Progenitor cell of endocrine pancreas (in vitro differentiated cells): ENCODE measurements around the gene RNF150. TPM values are rescaled to one million over a fixed set of nuclear protein-coding genes. Genes with fewer than 3 reads are reported as not detected.

Experiments used
- DNase-seq: peaks from one replicate; pipeline ENCODE4 v3.0.0; 2021; ENCODE audit warnings: low spot score; ENCODE audit not compliant: unreplicated experiment
- H3K27ac Mint-ChIP-seq: 2 replicates; pipeline ENCODE4 v1.8.0; 2021; ENCODE audit warnings: mild to moderate bottlenecking, moderate library complexity, mixed read lengths
- H3K27me3 Mint-ChIP-seq: 2 replicates; pipeline ENCODE4 v1.8.0; 2021; ENCODE audit warnings: mixed read lengths
- H3K36me3 Mint-ChIP-seq: 2 replicates; pipeline ENCODE4 v1.8.0; 2022; ENCODE audit warnings: mixed read lengths; ENCODE audit not compliant: insufficient read depth
- H3K4me1 Mint-ChIP-seq: 2 replicates; pipeline ENCODE4 v1.8.0; 2021; ENCODE audit warnings: low read depth, mixed read lengths
- H3K4me3 Mint-ChIP-seq: 2 replicates; pipeline ENCODE4 v1.8.0; 2021; ENCODE audit warnings: low read depth, mild to moderate bottlenecking, moderate library complexity, mixed read lengths
- H3K9me3 Mint-ChIP-seq: 2 replicates; pipeline ENCODE4 v1.8.0; 2021; ENCODE audit warnings: low read depth, mixed read lengths
- total RNA-seq: library from RNA; stranded (reverse); gene quantifications from 2 replicates; pipeline ENCODE4 v1.2.1, GENCODE V29; 2021
- TF ChIP-seq, protein P1 (sequence below): fragments of 200-600 bp; sonication (generic); IDR thresholded peaks from one replicate; pipeline ENCODE4 v1.5.0; 2021; ENCODE audit warnings: antibody characterized with exemption, mild to moderate bottlenecking; ENCODE audit not compliant: unreplicated experiment

Gene RNF150
- total RNA-seq, 1 donor from 2014 or later: 23.1 TPM

DNA sequence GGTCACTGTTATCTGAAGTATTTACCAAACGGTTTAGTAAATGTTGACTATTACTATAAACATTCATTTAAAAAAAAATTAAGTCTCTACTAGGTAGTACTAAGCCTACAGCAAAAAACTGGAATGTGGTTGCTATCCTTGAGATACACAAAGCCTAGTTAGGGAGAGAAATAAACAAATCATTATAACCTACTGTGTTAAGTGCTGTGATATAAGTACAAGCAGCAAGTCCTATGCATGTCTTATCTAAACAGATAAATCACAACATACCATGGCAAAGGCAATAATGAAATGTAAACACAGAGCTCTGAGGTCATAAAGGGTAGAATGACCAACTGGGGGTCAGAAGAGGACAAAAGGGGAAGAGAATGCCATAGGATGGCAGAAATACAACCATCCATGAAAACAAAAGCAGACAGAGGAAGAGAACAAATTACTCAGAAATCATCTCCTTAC, 92.2 kb downstream of the RNF150 start:
- Mint-ChIP-seq H3K27ac (peak overlapping the region; percentile 37), H3K4me3 (no peak overlapping the region), H3K27me3 (no peaks in the 10 kb centered on the region), H3K9me3 (no peaks in the 10 kb centered on the region), H3K4me1 (peaks cover 15% of the 10 kb centered on the region), H3K36me3 (no peaks in the 10 kb centered on the region)
- TF ChIP-seq, protein P1, sequence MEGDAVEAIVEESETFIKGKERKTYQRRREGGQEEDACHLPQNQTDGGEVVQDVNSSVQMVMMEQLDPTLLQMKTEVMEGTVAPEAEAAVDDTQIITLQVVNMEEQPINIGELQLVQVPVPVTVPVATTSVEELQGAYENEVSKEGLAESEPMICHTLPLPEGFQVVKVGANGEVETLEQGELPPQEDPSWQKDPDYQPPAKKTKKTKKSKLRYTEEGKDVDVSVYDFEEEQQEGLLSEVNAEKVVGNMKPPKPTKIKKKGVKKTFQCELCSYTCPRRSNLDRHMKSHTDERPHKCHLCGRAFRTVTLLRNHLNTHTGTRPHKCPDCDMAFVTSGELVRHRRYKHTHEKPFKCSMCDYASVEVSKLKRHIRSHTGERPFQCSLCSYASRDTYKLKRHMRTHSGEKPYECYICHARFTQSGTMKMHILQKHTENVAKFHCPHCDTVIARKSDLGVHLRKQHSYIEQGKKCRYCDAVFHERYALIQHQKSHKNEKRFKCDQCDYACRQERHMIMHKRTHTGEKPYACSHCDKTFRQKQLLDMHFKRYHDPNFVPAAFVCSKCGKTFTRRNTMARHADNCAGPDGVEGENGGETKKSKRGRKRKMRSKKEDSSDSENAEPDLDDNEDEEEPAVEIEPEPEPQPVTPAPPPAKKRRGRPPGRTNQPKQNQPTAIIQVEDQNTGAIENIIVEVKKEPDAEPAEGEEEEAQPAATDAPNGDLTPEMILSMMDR: no peak
- DNase-seq: no peak

- Mint-ChIP-seq H3K9me3 (peaks cover 3% of the 10 kb centered on the region), H3K36me3 (peaks cover 3% of the 10 kb centered on the region), H3K4me3 (no peak overlapping the region), H3K27ac (no peak overlapping the region), H3K4me1 (peaks cover 18% of the 10 kb centered on the region), H3K27me3 (no peaks in the 10 kb centered on the region)
- no peak for DNase-seq
- TF ChIP-seq, protein P1: no peak
Observed at GRCh38 chr4:141039156-141039555, 94.1 kb downstream of the RNF150 start.

GRCh38 chr4:141038428-141038827, 94.8 kb downstream of the RNF150 start:
- no peak for DNase-seq
- Mint-ChIP-seq H3K4me3 (no peak overlapping the region), H3K27me3 (no peaks in the 10 kb centered on the region), H3K4me1 (peaks cover 18% of the 10 kb centered on the region), H3K9me3 (peaks cover 8% of the 10 kb centered on the region), H3K27ac (no peak overlapping the region), H3K36me3 (peaks cover 5% of the 10 kb centered on the region)
- TF ChIP-seq, protein P1: no peak

GRCh38 chr4:141037446-141037845, 95.8 kb downstream of the RNF150 start:
- Mint-ChIP-seq H3K27ac (no peak overlapping the region), H3K9me3 (peaks cover 12% of the 10 kb centered on the region)

GRCh38 chr4:141036786-141037185, 96.5 kb downstream of the RNF150 start:
- H3K9me3 Mint-ChIP-seq: peaks cover 12% of the 10 kb centered on the region
- TF ChIP-seq, protein P1: no peak
- no peak overlapping the region for H3K4me3 Mint-ChIP-seq
- no peak for DNase-seq
- H3K27me3 Mint-ChIP-seq: no peaks in the 10 kb centered on the region
- peaks cover 11% of the 10 kb centered on the region for H3K4me1 Mint-ChIP-seq
- H3K27ac Mint-ChIP-seq: no peak overlapping the region
- peaks cover 10% of the 10 kb centered on the region for H3K36me3 Mint-ChIP-seq

More at GRCh38 chr4:141037446-141037845, 95.8 kb downstream of the RNF150 start:
- peaks cover 15% of the 10 kb centered on the region for H3K4me1 Mint-ChIP-seq
- H3K27me3 Mint-ChIP-seq: no peaks in the 10 kb centered on the region
- TF ChIP-seq, protein P1: no peak
- no peak overlapping the region for H3K4me3 Mint-ChIP-seq
- no peak for DNase-seq
- H3K36me3 Mint-ChIP-seq: peaks cover 10% of the 10 kb centered on the region
